GM18861 (cell line): ENCODE results near the gene MEGF6.
"Not testable (repeated sequence)": the region's sequence is repeated elsewhere in the genome, so short reads cannot be mapped to it uniquely, and the experiment has no call there.

Source experiments
- ATAC-seq: cut with Tn5 transposase; IDR thresholded peaks from one replicate; pipeline ENCODE4 v1.9.1; 2021; ENCODE audit not compliant: unreplicated experiment

MEGF6 gene

DNA sequence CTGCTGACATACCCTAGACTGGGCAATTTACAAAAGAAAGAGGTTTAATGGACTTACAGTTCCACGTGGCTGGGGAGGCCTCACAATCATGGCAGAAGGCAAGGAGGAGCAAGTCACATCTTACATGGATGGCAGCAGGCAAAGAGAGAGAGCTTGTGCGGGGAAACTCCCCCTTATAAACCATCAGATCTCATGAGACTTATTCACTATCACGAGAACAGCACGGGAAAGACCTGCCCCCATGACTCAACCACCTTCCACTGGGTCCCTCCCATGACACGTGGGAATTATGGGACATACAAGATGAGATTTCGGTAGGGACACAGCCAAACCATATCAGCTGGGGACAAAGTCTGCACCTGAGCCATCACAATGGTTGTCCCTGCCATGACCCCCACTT lies 35.8 kb downstream of the MEGF6 start:
- not testable (repeated sequence) for ATAC-seq

DNA sequence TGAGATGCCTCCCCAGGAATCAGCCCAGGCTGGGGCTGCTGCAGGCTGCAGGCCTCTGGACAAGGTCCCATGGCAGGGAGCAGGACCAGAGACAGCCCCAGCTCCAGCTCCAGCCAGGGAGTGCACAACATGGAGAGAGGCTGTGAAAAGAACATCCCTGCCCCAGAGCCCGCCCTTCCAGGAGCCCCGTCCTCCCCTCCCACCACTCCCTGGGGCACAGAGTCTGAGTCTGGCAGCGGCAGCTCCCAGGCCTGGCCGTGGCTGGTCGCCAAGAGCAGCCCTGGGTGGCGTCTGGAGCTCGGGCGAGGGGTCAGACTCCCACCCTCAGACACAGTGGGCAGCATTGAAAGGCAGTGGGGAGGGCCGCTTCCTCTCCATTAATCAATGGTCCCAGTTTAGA lies 37.8 kb downstream of the MEGF6 start:
- ATAC-seq: no peak

DNA sequence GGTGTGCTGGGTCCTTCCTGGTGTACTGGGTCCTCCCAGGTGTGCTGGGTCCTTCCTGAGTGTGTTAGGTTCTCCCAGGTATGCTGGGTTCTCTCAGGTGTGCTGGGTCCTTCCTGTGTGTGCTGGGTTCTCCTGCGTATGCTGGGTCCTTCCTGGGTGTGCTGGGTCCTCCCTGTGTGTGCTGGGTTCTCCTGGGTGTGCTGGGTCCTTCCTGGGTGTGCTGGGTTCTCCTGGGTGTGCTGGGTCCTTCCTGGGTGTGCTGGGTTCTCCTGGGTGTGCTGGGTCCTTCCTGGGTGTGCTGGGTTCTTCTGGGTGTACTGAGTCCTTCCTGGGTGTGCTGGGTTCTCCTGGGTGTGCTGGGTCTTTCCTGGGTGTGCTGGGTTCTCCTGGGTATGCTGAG lies 38.7 kb downstream of the MEGF6 start:
- ATAC-seq: not testable (repeated sequence)

DNA sequence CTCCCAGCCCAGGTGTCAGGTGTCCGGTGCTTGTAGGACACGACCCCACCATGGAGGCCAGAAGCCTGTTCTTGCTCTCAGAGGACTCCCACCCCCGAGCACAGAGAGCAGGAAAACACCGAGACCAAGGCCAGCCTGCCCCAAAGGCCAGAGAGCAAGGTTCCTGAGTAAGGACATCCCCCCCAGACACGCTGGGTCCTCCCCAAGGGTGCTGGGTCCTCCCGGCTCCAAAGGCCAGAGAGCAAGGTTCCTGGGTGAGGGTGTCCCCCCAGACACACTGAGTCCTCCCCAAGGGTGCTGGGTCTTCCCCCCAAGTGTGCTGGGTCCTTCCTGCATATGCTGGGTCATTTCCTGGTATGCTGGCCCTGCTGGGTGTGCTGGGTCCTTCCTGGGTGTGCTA lies 40.0 kb downstream of the MEGF6 start:
- ATAC-seq: no peak

DNA sequence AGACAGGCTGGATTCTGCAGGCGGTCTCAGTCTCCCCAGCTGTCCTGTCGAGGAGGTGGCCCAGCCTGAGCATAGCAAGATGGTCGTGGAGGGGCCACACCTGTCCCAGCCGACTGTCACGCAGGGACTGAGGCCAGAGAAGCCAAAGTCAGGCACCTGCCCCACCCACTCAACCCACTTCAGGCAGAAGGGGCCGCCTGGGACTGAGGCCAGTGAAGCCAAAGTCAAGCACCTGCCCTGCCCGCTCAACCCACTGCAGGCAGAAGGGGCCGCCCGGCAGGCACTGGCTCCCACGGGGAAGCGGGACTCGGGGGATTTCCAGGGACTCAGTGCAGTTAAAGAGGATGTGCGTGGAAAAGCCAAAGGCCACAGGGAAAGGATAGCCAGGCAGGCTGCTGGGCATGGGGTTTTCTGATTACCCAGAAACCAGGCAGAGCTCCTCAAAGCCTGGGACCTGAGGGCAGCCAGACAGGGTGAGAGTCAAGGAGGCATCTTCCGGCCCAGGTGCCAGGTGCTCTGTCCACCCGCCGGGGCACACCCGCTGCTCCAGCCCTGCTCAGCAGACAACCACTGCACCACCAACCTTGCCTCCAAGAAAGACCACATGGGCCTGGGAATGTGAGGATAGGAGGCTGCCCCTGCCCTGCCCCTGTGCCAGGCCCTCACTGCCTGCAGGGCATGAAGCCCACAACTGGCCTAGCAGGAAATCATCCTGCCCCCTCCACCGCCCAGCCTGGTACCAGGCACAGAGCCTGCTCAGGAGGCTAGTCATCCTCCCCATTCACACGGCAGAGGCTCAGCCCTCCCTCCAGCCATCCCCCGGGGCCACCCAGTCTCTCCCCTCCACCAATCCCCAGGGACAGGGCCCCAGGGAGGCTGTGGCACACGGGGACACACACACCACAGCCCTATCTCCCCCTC lies 41.0 kb downstream of the MEGF6 start:
- no peak for ATAC-seq

DNA sequence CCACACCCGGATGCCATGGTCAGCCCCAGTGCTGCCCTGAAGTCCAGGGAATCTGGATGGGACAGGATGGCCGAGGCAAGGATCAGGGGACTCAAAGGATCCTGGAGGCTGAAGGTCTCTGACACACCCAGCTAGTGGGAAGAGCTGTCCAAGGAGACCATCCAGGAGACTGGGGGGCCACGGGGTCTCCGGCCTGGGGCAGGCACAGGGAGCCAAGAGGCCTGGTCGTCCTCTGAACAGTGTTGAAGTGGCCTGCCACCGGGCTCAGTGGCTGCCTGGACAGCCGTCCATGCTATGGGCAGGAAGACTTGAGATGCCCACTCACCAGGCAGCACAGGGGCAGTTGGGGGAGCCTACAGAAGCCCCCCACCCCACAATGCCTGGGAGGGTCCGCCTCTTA lies 41.9 kb downstream of the MEGF6 start:
- ATAC-seq: no peak

DNA sequence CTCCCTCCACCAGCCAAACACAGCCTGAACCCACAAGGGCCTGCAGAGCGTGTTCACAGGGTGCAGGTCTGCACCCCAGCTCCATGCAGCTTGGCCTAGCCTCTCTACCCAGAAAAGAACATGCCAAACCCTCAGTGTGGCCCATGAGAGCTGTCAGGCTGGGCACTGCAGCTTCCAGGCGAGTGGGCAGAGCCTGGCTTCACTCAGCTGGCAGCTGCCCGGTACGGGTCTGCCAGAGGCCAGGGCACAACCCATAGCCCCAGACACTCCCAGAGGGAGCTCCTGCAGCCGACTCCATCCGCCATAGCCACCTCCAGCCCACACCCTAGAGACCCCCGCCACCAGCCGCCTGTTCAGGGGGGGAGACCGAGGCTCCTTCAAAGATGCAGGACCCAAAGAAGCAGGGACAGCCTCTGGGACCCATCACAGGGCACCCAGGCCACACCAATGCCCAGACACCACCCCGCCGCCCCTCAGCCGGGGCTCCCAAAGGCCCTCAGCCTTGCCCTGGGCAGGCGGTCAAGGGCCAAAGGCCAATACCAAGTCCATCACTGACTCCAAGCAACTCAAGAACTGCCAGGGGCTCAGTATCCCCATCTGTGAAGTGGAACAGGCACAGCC lies 42.4 kb downstream of the MEGF6 start:
- no peak for ATAC-seq

DNA sequence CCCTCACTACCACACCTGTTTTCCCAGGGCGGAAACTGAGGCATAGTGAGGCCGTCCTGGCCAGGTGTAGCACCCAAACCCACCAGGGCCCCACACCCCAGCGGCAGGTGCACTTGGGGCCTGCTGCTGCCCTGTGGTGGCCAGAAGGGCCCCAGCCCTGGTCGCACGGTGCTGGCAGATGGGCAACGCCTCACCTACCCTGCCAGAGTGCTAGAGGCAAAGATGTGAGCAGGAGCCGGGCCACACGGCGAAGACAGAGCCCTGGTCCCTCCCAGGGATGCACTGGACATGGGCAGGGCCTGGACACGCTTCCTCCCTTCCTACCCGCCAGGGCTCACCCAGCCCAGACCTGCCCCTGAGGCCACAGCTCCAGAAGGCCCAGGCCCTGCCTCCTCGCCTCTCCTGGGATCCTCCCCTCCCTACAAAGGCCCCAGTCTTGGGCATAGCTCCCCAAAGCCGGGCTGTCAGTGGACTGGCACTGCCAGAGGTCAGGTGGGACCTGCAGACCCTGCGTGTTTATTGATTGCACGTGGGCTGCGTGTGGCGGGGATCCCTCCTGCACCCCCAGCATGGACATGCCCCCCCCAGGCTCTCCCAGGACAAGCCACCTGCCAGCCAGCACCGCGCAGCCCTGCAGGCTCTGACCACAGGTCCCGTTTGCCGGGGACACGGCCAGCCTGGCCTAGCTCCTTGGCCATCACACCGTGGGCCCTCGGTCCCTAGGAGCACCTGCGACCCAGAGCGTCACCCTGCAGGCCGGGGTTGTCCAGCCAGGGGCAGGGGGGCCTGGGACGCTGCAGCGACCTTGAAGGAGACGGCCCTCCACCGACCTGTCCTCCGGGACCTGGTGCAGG lies 44.1 kb downstream of the MEGF6 start:
- ATAC-seq: no peak

DNA sequence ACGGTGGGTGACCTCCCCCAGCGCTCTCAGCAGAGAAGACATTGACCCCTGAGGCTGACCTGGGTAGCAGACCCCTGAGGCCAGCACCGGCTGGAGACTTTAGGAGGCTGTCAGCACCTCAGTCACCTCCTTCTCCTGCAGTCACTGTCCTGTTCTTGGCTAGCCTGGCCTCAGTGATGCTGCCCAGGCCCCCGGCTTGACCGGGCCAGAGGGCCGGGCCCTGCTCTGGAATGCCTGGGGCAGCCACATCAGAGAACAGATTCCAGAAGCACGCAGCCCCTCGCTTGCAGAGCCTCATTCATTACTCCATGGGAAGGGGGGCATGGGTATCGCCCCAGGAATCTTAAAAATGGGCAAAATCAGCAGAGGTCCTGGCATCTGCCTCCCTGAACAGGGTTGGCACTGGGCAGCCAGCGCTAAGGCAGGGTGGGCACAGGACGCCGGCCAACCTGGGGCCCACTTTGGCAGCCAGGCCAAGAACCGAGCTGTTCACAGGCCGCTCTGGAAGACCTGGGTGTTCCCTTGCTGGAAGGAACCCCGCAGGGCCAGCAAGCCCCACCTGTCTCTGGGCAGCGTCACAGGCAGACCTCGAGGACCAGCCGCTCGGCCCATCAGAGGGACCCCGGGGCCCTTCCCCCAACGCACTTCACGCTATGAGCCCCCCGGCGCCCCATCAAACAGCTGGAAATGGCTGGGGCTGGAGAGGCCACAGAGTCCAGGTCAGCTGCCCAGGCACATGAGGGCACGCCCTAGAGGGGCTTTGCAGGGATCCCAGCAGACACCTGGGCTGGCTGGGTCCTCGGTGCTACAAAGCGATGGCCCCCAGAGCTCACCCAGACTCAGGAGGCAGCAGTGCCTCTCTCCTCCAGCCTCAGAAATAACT lies 45.1 kb downstream of the MEGF6 start:
- no peak for ATAC-seq

DNA sequence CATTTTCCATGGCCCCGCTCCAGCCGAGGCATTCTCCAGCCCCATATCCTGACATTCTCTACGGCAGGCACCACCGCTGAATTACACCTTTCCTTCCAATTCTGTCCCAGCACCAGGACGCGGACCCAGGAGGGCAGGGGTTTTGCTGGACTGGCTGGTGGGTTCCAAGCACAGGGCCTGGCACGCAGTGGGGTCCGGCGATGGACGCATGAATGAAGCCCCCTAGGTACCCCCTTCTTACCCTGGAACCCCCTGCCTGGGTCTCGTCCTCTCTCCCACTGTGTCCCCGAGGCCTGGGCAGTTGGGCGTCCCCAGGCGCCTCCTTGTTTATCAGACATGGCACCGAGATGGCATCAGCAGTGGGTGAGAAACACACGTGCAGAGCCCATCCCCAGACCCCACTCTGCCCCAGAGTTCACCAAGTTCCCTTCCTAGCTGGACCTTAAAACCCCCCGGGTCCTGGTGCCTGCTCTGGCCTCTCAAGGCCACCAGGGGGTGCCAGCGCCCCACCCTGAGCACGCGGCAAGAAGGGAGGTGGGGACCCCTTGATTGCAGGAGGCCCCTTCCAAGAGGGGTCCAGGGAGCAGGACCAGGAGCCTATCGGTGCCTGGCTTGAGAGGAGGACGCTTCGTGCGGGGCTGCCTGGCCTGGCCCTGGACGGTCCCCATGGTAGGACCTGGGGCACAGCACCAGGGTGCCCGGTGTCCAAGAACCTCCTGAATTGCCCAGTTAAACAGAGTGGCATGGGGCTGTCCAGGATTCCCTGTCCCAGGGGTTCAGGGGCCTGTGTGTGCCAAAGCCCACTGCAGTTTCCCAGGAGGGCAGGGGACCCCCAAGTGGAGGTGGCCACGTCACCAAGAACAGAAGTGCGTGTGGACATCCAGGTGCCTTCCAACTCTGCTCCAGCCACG lies 46.1 kb downstream of the MEGF6 start:
- no peak for ATAC-seq

DNA sequence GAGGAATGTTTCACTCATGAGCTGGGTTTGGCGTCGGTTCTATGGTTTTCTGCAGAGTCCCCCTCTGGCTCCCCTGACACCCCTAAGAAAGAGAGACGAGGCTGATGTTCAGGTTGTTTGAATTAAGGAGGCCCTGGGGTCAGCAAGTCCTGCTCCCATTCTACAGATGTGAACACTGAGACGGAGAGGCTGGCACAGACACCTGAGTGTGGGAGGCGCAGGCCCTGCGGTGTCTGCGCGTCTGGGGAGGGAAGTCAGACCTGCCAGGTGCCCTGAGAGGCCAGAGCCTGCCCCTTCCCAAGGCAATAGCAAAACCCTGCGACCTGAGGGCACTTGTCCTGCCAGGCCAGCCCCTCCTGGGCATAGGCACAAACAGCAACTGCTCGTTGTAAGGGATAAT lies 47.7 kb downstream of the MEGF6 start:
- no peak for ATAC-seq

DNA sequence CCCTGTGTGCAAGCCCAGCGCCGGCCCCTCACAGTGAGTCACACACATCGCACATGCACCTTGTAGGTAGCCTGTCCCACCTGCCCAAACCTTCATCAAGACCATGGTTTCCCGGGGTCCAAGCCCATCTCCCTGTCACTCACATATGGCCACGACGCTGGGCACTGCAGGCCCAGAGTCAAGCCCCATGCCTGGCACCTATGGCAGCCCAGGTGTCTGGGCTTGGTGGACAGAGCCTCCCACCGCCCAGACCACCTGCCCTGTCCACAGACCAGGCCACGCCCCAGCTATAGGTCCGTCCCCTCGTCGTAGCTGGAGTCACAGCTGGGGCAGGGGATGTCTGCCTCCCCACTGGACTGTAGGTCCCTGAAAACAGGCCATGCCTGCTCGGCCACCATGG lies 48.2 kb downstream of the MEGF6 start:
- no peak for ATAC-seq

DNA sequence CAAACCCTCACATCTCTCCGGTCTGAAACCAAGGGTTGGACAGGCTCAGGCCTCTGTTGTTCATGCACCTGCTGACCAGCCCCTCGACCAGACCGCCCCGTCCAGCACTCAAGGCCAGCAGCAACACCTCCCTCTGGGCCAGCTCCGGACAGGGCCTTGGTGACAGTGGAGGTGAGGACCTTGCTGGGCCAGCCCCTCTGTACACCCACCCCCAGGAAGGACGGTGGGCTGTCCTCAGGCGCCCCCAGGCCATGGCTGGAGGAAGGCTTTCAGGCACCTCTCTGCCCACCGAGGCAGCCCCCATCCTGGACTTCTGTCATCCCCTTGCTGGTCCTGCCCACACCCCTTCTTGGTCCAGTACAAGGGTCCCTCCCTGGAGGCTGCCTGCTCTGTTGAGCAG lies 48.6 kb downstream of the MEGF6 start:
- ATAC-seq: no peak

DNA sequence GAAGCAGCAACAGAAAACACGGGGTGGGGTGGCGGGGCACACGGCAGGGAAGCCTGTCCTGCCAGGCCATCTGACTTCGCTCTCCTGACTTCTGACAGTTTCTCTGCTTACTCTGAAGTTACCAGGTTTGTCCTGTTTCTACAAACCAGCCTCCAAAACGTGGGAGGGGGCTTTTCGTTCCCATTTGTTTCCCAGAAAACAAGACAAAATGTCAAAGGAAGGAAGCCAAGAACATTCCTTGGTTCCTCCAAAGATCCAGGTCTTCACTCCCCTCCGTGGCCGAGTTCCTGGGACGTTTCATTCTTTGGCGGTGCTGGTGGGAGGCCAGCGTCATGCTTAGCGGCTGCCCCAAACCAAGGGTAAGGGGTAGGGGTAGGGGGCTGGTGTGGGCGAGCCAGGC lies 49.6 kb downstream of the MEGF6 start:
- ATAC-seq: no peak

DNA sequence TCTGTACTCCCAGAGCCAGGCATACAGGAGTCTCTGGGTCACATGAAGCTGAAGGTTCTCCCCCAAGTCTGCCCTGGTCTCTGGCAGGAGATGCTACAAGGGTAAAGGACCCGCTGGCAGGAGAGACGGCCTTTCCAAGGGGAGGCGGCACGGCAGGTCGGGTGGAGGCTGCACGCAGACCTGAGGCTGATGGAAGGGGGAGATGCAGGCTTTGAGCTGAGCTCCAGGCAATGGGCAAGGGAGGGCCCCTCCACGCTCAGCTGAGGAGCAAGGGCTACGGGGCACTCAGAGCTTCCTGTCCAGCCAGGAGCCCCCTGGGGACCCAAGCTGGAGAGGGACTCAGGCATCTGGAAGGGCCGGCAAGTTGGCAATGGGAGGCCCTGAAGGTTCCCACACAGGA lies 50.3 kb downstream of the MEGF6 start:
- no peak for ATAC-seq

DNA sequence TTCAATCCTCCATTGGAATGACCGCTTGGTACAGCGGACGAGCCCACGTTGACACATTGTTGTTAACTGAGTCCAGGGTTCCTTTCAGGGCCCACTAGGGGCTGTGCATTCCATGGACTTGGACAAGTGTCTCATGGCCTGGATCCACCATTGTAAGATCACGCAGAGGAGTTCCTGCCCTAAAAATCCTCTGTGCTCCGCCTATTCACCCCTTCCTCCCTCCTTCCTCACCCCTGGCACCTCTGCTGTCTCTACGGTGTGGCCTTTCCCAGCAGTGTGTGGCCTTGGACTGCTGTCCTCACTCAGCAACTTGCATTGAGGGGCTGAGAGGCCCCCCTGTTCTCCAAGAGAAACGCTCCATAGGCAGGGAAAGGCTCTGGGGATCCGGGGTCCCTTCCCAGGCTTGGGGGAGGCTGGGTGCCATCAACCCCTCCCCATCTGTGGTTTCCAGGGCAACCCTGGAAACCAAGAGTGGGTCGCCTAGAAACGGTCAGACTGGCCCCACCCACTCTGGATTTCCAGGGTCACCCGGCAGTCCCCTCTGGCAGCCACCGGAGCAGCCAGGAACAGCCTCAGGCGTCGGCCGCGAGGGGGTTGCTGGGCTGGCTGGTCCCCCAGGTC lies 50.9 kb downstream of the MEGF6 start:
- ATAC-seq: no peak

DNA sequence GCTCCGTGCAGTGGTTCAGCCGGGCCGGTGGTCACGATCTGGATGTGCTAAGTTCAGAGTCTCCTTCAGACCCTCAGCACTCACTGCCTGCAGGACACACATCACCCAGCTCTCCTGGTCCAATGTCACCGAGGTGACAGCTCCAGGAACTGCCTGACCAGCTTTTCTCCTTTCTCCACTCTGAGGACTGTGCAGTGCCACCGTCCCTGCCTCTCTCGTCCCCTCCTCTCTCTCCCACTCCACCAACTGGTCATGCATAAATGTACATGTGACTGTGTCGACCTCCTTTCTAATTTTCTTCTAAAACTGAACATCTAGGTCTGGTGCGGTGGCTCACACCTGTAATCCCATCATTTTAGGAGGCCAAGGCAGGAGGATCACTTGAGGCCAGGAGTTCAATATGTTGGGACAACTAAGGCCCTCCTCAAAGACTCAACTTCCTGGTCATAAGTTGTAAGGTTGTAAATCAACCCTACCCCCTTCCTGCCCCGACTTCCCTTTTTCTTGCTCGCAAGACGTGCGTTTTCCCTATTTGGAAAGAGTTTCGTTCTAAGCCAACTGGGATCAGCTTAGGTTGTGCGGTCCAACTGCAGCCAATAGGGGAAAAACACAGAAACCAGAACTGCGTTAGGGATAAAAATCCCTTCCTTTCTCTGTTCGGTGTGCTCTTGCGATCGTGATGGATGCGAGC lies 53.1 kb downstream of the MEGF6 start:
- ATAC-seq: no peak

DNA sequence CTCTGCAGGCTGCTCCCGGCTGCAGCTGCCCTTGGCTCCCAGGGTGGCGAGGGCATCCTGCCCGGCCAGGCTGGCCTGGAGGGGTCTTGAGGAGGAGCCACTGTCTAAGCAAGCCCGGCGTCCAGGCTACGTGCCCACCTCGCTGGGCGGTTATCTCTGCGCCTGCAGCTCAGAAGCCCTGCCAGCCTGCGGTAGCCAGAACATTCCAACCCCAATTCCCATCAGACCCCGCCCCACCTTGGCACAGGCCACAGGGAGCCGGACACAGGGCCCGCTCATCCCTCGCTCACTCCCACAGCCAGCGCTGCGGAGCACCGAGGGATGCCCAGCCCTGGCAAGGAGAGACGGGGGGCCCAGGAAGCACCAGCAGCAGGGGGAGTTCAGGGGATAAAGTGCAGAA lies 53.9 kb downstream of the MEGF6 start:
- ATAC-seq: no peak

DNA sequence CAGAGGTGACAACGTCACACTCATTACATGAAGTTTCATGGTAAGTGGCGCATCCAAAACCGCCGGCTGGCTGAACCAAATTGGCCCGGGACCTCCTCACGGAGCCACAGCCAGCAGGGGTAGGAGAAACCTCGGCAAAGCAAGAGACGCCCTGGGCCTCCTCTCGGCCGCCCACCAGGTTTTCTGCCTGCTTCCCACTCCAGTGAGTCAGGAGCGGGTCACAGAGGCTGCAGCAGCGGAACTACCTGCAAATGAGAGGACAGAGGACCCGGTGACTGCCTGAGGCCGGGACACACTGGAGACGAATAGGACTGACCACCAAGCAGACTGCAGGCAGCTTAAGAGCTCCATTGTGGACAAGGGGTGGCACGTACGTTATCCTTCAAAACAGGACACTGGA lies 55.0 kb downstream of the MEGF6 start:
- no peak for ATAC-seq
